A549 (cell line): ENCODE data around the gene USP11. TPM values are rescaled to one million over a fixed set of nuclear protein-coding genes. Genes with fewer than 3 reads are reported as not detected.

ENCODE experiments used
- ATAC-seq, 2 experiments: fragments of 200-7000 bp in 1 of 2; fragments of >200 bp in 1 of 2; cut with Nextera tagmentation in 1 of 2; cut with Tn5 transposase in 1 of 2; 3 replicates each; pipeline versions ENCODE4 v1.8.0 to v1.9.1; 2018 to 2020; ENCODE audit warnings: mild to moderate bottlenecking in 1 of 2, moderate library complexity in 1 of 2
- CTCF ChIA-PET: fragments of 300-600 bp; sonication (Branson Sonifier 250); formaldehyde crosslinking; extraction: SDS; loops from one replicate; lab custom pipeline; 2021; ENCODE audit warnings: antibody characterized with exemption, inconsistent platforms; lab: Yijun Ruan, JAX
- POLR2A ChIA-PET: fragments of 350-600 bp; formaldehyde crosslinking; extraction: SDS; loops from one replicate; lab custom pipeline; 2021; ENCODE audit warnings: antibody characterized with exemption, inconsistent platforms; lab: Yijun Ruan, JAX
- DNase-seq, 2 experiments: peaks; one replicate each; pipeline versions ENCODE4 v3.0.0 to v3.0.0-alpha.2; 2011 to 2016; ENCODE audit warnings: low read depth in 1 of 2, low spot score in 1 of 2
- FAIRE-seq: peaks from 2 replicates; lab custom pipeline; 2011; peaks lifted over from hg19 to GRCh38; lab: Jason Lieb, UNC
- H3K27ac ChIP-seq, 2 experiments: fragments of >200 bp; sonication (Bioruptor Twin); formaldehyde crosslinking; 3 replicates each; pipeline ENCODE4 v1.5.1; 2016 to 2017
- H3K4me1 ChIP-seq: fragments of >200 bp; sonication (Bioruptor Twin); formaldehyde crosslinking; 3 replicates; pipeline ENCODE4 v1.6.1; 2016
- H3K4me2 ChIP-seq: fragments of >200 bp; sonication (Bioruptor Twin); formaldehyde crosslinking; 3 replicates; pipeline ENCODE4 v1.6.1; 2016
- H3K4me3 ChIP-seq: fragments of >200 bp; sonication (Bioruptor Twin); formaldehyde crosslinking; 3 replicates; pipeline ENCODE4 v1.5.1; 2016
- H3K9me3 ChIP-seq: fragments of >200 bp; sonication (Bioruptor Twin); formaldehyde crosslinking; 3 replicates; pipeline ENCODE4 v1.6.1; 2016
- BCL3 ChIP-seq: fragments of >200 bp; sonication (Bioruptor Twin); formaldehyde crosslinking; IDR thresholded peaks from 3 replicates; pipeline ENCODE4 v1.6.1; 2016
- BHLHE40 ChIP-seq: IDR thresholded peaks from 2 replicates; pipeline ENCODE4 v1.6.1; 2012; ENCODE audit warnings: low read depth, low read length, inconsistent platforms
- CBX8 ChIP-seq: fragments of 200-600 bp; sonication (generic); IDR thresholded peaks from 2 replicates; pipeline ENCODE4 v1.6.1; 2016
- CHD2 ChIP-seq: fragments of 150-350 bp; IDR thresholded peaks from 2 replicates; pipeline ENCODE4 v1.6.1; 2014; ENCODE audit warnings: low read length; ENCODE audit not compliant: partially characterized antibody
- CTCF ChIP-seq: fragments of >200 bp; sonication (Bioruptor Twin); formaldehyde crosslinking; IDR thresholded peaks from 3 replicates; pipeline ENCODE4 v1.5.1; 2016
- EHF ChIP-seq: fragments of 250-450 bp; sonication (Bioruptor Pico); IDR thresholded peaks from 2 replicates; pipeline ENCODE4 v1.5.0; 2020; ENCODE audit warnings: mild to moderate bottlenecking
- ELK1 ChIP-seq: fragments of 150-350 bp; IDR thresholded peaks from 2 replicates; pipeline ENCODE4 v1.6.1; 2014; ENCODE audit warnings: low read depth, mild to moderate bottlenecking, low read length
- EP300 ChIP-seq, 2 experiments: fragments of >200 bp; sonication (Bioruptor Twin); formaldehyde crosslinking; IDR thresholded peaks; 2 replicates in 1 of 2; 3 replicates in 1 of 2; pipeline ENCODE4 v1.6.1; 2016 to 2017
- ESRRA ChIP-seq: fragments of 150-350 bp; IDR thresholded peaks from 2 replicates; pipeline ENCODE4 v1.6.1; 2014; ENCODE audit warnings: mild to moderate bottlenecking, low read length, borderline replicate concordance
- FOXS1 ChIP-seq: fragments of 250-450 bp; sonication (Bioruptor Pico); IDR thresholded peaks from 2 replicates; pipeline ENCODE4 v1.5.0; 2020; ENCODE audit warnings: mild to moderate bottlenecking, moderate library complexity
- GATA3 ChIP-seq: IDR thresholded peaks from 2 replicates; pipeline ENCODE4 v1.6.1; 2012; ENCODE audit warnings: borderline replicate concordance
- HEYL ChIP-seq: fragments of 250-450 bp; sonication (Bioruptor Pico); IDR thresholded peaks from 2 replicates; pipeline ENCODE4 v1.8.0; 2021; ENCODE audit warnings: mild to moderate bottlenecking, moderate library complexity
- HOXB13 ChIP-seq: fragments of 250-450 bp; sonication (Bioruptor Pico); IDR thresholded peaks from 2 replicates; pipeline ENCODE4 v1.5.0; 2020; ENCODE audit warnings: low read depth, mild to moderate bottlenecking, moderate library complexity
- JUN ChIP-seq, 2 experiments: fragments of >200 bp; sonication (Bioruptor Twin); formaldehyde crosslinking; IDR thresholded peaks; 2 replicates in 1 of 2; 3 replicates in 1 of 2; pipeline ENCODE4 v1.6.1; 2016 to 2017
- KDM1A ChIP-seq: fragments of 200-600 bp; sonication (generic); IDR thresholded peaks from 2 replicates; pipeline ENCODE4 v1.6.1; 2016; ENCODE audit warnings: low read depth, mild to moderate bottlenecking
- KDM5A ChIP-seq: fragments of 200-600 bp; sonication (generic); IDR thresholded peaks from 2 replicates; pipeline ENCODE4 v1.6.1; 2016; ENCODE audit warnings: antibody characterized with exemption, mild to moderate bottlenecking
- MAFK ChIP-seq: fragments of 450-650 bp; IDR thresholded peaks from 2 replicates; pipeline ENCODE4 v1.6.1; 2014; ENCODE audit not compliant: partially characterized antibody
- NFE2L2 ChIP-seq: fragments of 150-350 bp; conservative IDR thresholded peaks from 2 replicates; pipeline ENCODE4 v1.6.1; 2014; ENCODE audit warnings: low read length
- PHF8 ChIP-seq: fragments of 200-600 bp; sonication (generic); IDR thresholded peaks from 2 replicates; pipeline ENCODE4 v1.6.1; 2016; ENCODE audit warnings: low read depth, mild to moderate bottlenecking, antibody characterized with exemption, moderate library complexity, borderline replicate concordance
- POLR2A ChIP-seq: IDR thresholded peaks from 2 replicates; pipeline ENCODE4 v1.6.1; 2012; ENCODE audit warnings: mild to moderate bottlenecking, low read length
- RCOR1 ChIP-seq: fragments of 150-350 bp; IDR thresholded peaks from 2 replicates; pipeline ENCODE4 v1.6.1; 2014; ENCODE audit warnings: antibody characterized with exemption, low read length, low read depth
- REST ChIP-seq: fragments of 200-600 bp; sonication (generic); IDR thresholded peaks from 2 replicates; pipeline ENCODE4 v1.6.1; 2016; ENCODE audit warnings: antibody characterized with exemption, mild to moderate bottlenecking, moderate library complexity
- SMC3 ChIP-seq: fragments of >200 bp; sonication (Bioruptor Twin); formaldehyde crosslinking; IDR thresholded peaks from 3 replicates; pipeline ENCODE4 v1.6.1; 2018; ENCODE audit warnings: inconsistent platforms
- SREBF2 ChIP-seq: fragments of 450-650 bp; IDR thresholded peaks from 2 replicates; pipeline ENCODE4 v1.6.1; 2014; ENCODE audit warnings: mild to moderate bottlenecking, moderate library complexity
- USF2 ChIP-seq: fragments of 450-650 bp; IDR thresholded peaks from 2 replicates; pipeline ENCODE4 v1.6.1; 2014; ENCODE audit warnings: antibody characterized with exemption
- whole genome bisulfite sequencing: methylation state at CpG from one replicate; pipeline ENCODE4 v1.1.6; 2017; ENCODE audit errors: missing lambda C conversion rate; 5-methylcytosine and 5-hydroxymethylcytosine counted together
- polyA plus RNA-seq, 4 experiments: library from polyadenylated mRNA; depleted of rRNA in 3 of 4; stranded (reverse); fragments of >200 nt; fragmentation: RNase III in 1 of 4; extraction: RNeasy Plus Mini Kit Qiagen cat#74134 plus additional on column Dnase treatment in 1 of 4; gene quantifications; 2 replicates in 3 of 4; 3 replicates in 1 of 4; pipeline ENCODE4 v1.2.3, GENCODE V29; 2011 to 2017

Gene USP11
- polyA plus RNA-seq, 2 of the 4 experiments (the other 2 are of a cell fraction): 35.6 to 50.0 TPM

GRCh38 chrX:47218280-47218919 lies 14.4 kb upstream of the USP11 start, which contains the start of gene CDK16 (continued):
- TF ChIP-seq ELK1: no peak
- TF ChIP-seq EHF (CRISPR knock-in tag): no peak
- peak; percentile 70 for TF ChIP-seq GATA3
- TF ChIP-seq ESRRA: no peak
- TF ChIP-seq BHLHE40: peak; percentile 67
- no peak for TF ChIP-seq SMC3
- TF ChIP-seq POLR2A: peak; percentile 90
- TF ChIP-seq MAFK: no peak
- peak in 1 of 2 experiments; percentile 75; a peak in 3 of 5 replicates for TF ChIP-seq JUN (IDR thresholded peaks at IDR 0.05)
- TF ChIP-seq USF2: no peak

- peak; percentile 24 to 29 for DNase-seq
- no peak for ATAC-seq
- H3K27ac ChIP-seq: peak overlapping the region; percentile 100
- H3K4me2 ChIP-seq: peak overlapping the region; percentile 98
- POLR2A ChIA-PET: interaction anchor here (1.5 to 3.5 kb wide), 3 partner anchors 13 to 74 kb away, joined by 6 to 43 read pairs (median 12); partner anchors contain the start of genes NDUFB11, RBM10 and USP11
- CTCF ChIA-PET: no interaction called here
- peaks cover 28% of the 10 kb centered on the region for H3K4me1 ChIP-seq
- no peaks in the 10 kb centered on the region for H3K9me3 ChIP-seq
- 3% methylated on average over 19 of the region's 60 CpGs for WGBS
- TF ChIP-seq ELK1 (no peak), EHF (CRISPR knock-in tag) (no peak), RCOR1 (no peak), FOXS1 (CRISPR knock-in tag) (no peak), KDM5A (no peak), CHD2 (no peak), SMC3 (no peak), SREBF2 (no peak), CBX8 (no peak), NFE2L2 (no peak), BCL3 (no peak), HOXB13 (no peak), USF2 (no peak), PHF8 (no peak), REST (no peak), KDM1A (no peak), HEYL (CRISPR knock-in tag) (no peak), CTCF (no peak), EP300 (IDR thresholded peaks at IDR 0.05) (no peak)
- no peak for FAIRE-seq
- H3K4me3 ChIP-seq: peak overlapping the region; percentile 100
Observed at GRCh38 chrX:47218920-47219815, 13.6 kb upstream of the USP11 start.
